ENCODE measurements around the gene FITM2.

- TF ChIP-seq ESRRG (CRISPR knock-in tag; IDR thresholded peaks at IDR 0.05) (no peak), BACH2 (CRISPR knock-in tag; IDR thresholded peaks at IDR 0.05; ENCODE audit: borderline replicate concordance) (no peak)
Observed at GRCh38 chr20:44360221-44360620, 49.2 kb upstream of the FITM2 start.

Data from SK-N-SH treated with all-trans-retinoic acid at 6 μM for 48 hours (cell line).